GM18505 (cell line): Measurements from ENCODE around the gene KCTD11.

Experiments
- ATAC-seq: cut with Tn5 transposase; IDR thresholded peaks from one replicate; pipeline ENCODE4 v1.9.1; 2021; ENCODE audit not compliant: unreplicated experiment
- POLR2A ChIP-seq: IDR thresholded peaks from 4 replicates; pipeline ENCODE4 v1.6.1; 2011; ENCODE audit warnings: borderline replicate concordance; ENCODE audit not compliant: insufficient read depth, insufficient read length; ENCODE audit errors: extremely low read depth

The KCTD11 gene

DNA sequence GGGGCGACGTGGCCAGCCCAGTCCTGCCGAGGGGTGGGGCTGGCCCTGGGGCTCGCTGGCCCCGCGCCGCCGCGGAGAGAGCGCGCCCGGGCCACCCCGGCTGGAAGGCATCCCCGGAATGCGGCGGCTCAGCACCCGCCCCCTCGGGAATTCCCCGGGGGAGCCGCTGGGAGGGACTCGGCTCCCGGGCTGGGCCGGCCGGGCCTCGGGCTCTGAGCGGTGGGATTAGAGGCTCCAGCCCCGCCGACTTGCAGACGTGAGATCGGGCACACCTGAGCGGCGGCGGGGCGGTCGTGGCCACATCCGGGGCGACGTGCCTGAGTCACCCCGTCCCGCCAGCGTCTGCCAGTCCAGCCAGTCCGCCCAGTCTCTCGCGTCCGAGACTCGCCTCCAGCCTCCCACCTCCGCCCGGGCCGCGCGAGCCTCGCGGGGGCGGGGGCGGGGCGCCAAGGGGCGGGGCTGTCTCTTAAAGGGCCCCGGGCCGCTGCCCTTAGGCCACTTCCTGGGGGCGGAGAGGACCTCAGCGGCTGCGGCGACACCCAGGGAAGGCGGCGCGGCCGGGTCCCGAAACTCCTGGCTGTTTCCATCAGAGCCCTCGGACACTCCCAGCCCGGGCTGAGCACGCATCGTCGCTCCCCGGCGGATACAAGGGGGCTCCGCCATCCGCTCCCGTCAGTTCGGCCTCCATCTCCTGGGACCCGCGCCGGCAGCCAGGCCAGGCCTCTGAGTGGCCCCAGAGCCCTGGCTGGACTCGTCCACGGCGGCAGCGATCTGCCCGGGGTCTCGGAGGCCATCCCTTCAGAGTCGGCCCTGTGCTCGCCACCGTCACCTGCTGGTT is at the start of gene KCTD11:
Gene KCTD11 (plus strand): TSS at position 498 of the 838 bp plus-strand sequence.
- TF ChIP-seq POLR2A: peak; percentile 47
- ATAC-seq: peak; percentile 56

DNA sequence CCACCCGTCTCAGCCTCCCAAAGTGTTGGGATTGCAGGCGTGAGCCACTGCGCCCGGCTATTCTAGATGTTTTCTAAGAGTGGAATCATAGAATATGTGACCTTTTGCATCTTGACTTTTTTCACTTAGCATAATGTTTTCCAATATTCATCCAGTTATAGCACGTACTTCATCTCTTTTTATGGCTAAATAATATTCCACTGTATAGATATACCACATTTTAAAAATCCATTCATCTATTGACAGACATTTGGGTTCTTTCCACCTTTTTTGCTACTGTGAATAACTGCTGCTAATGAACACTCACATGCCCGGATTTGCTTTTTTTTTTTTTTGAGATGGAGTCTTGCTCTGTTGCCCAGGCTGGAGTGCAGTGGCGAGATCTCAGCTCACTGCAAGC is 47.8 kb upstream of the KCTD11 start:
- no peak for ATAC-seq
- TF ChIP-seq POLR2A: no peak

DNA sequence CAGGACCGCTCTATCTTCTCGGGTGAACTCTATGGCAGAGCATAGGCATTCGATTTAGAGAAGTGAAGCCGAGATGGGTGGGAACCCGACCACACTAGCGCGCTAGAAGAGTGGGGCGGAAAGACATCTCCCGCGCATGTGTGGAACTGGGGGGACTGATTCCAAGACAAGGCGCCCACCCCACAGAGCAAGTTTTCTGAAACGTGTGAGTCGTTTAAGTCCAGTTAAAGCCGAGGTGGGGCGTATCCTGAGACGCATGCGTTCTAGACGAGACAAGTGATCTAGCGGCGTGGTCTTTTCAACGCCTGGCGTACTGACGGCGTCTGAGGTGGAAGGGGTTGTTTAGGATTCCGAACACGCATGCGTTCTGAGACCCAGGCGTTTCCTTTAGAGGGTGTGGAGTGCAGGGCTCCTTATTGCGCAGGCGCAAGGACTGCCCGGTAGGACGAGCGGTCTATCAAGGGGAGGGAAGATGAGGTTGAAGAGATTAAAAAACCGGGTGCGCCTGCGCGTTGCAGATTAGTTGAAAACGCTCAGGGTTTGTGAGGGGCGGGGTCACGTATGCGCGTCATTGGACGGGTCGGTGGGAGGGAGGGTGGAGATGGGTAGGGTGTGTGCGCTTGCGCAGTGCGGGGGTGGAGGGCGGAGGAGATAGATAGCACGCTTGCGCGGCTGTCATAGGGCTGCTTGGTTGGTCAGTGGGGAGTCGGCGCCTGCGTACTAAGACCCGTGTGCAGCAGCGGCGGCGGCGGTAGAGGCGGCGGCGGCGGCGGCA is 44.9 kb upstream of the KCTD11 start, which contains the start of gene EIF5A:
Gene EIF5A (plus strand): TSS at position 718 of the 775 bp plus-strand sequence. CDS start 2,008 bp downstream, outside the sequence.
- ATAC-seq: peak; percentile 67
- peak; percentile 86 for TF ChIP-seq POLR2A

GRCh38 chr17:7307686-7308624 is 44.0 kb upstream of the KCTD11 start:
- no peak for TF ChIP-seq POLR2A
- ATAC-seq: peak; percentile 9

GRCh38 chr17:7308625-7309433 is 43.1 kb upstream of the KCTD11 start:
- TF ChIP-seq POLR2A: peak; percentile 57
- ATAC-seq: peak; percentile 17

GRCh38 chr17:7309628-7310027 is 42.3 kb upstream of the KCTD11 start:
- ATAC-seq: no peak
- TF ChIP-seq POLR2A: no peak

DNA sequence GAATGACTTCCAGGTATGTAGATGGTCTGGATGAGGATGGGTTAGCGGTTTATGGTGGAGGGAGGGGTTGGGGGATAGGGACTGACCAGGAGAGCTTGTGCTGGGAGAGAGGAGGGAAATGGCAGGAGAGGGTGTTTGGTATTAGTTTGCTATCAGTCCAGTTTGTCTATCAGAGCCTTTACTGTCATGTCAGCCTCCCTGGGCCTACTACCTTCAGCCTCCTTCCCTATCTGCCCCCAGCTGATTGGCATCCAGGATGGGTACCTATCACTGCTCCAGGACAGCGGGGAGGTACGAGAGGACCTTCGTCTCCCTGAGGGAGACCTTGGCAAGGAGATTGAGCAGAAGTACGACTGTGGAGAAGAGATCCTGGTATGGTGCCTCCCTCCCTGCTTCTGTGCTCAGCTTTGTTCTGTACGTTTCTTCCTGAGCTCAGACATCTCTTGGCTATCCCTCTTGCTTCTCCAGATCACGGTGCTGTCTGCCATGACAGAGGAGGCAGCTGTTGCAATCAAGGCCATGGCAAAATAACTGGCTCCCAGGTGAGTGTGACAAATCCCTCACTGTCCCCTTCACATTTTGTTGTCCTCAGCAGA is 40.8 kb upstream of the KCTD11 start:
- ATAC-seq: no peak
- peak; percentile 29 for TF ChIP-seq POLR2A

DNA sequence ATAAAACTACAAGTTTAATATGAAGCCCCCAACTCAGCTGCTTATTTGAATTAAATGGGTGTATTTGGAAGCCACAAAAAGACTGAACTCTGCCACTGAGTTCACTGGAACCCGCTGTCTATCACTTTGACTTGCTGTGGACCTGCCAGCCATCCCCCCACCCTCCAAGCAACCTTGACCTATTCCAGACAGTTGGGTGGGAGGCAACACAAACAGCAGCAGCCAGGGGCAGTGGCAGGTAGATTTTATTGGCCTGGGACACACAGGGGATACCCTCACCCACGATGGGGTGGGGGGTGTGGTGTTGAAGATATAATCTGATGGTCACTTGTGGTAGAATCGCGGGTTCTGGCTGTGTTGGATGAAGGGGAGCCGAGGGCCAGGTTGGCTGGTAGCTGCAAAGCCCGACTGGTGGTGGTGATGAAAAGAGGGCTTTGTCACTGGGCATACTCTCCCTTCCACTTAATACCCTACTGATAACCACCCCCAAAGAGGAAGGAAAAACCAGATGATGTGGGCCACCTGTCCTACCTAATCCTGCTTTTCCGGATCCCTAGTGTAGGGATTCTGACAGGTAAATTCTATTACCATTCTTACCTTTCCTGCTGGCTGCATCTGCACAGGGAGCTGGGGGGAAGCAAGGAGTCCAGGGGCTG is 39.4 kb upstream of the KCTD11 start:
- ATAC-seq: no peak
- TF ChIP-seq POLR2A: peak; percentile 38

DNA sequence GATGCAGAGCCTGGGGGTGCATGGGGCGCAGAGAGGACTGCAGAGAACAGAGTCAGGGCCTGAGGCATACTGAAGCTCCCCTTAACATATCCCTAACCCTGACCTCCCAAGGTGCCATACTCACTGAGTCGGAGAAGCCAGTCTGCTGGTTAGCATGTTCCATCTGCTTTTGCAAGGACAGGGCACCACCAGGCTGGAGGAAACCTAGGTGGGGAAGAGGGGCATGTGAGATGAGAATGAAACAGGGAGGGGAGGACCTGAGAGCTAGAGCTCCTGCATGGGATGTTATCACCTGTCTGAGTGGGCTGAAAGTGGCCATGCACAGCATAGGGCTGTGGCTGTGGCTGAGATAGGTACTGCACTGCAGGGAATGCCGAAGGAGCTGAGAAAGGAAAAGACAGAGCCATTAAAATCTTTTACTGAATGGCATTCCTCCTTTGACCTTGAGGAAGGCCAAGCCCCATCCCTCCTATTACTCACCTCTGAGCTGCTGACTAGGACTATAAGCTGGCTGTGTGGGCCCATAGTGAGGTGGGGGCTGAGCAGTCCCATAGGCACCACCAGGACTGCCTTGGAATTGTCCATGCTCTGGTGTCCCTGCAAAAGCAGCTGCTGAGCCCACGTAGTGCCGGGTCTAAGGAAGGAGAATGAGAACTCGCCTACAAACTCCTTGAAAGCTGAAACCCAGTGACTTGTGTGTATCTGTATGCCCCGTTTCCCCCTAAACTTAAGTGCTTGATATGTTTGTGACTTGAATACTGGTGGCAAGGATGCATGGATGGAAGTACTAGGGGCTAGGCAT is 38.7 kb upstream of the KCTD11 start:
- ATAC-seq: no peak
- TF ChIP-seq POLR2A: no peak

DNA sequence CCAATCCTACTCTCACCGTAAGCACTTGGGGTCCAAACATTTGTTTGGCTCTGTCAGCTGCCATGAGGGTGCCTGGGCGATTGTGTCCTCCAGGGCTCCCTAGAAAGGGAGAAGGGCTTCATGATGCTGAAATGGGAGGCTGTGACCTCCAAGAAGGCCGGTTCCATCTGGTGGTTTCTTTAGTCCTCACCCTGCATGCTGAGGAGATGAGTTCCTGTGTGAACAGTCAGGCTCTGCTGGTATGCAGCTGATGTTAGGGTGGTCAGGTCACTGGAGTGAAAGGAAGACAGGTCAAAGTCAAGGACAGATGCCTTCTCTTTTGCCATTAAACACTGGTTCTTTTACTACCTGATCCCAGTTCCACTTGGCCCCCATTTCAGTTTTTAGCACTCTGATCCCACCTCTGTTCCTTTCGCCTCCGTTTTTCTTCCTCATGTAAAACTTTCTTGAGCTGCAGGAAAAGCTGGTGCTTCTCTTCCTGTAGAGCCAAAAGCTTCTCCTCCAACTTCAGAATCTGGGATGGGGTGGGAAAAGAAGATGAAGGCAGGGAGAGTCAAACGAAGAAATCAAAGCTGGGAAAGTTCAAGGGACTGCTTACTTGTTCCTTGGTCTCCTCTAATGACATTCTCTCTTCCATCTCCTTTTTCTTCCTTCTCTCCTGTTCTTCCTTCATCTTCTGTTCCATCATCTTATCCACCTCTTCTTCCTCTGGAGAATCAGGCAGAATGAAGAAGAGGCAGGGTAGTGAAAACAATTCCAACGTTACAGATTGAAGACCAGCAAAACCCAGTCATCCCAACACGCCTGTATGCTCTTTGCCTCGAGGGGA is 37.9 kb upstream of the KCTD11 start:
- ATAC-seq: no peak
- peak; percentile 43 for TF ChIP-seq POLR2A
